Activated CD8-positive, alpha-beta memory T cell treated with anti-CD3 and anti-CD28 coated beads, Interleukin-2, amount 50 U/mL, for 24 hours (primary cell): Measurements from ENCODE around the gene RBM14.
A peak's percentile ranks its signal among the peaks of the same experiment; 100 is the strongest.
"Not testable (repeated sequence)": the region's sequence is repeated elsewhere in the genome, so short reads cannot be mapped to it uniquely, and the experiment has no call there.

Source experiments
- DNase-seq: peaks from one replicate; pipeline ENCODE4 v3.0.0-alpha.2; 2020; ENCODE audit errors: extremely low read depth

Gene RBM14, protein sequence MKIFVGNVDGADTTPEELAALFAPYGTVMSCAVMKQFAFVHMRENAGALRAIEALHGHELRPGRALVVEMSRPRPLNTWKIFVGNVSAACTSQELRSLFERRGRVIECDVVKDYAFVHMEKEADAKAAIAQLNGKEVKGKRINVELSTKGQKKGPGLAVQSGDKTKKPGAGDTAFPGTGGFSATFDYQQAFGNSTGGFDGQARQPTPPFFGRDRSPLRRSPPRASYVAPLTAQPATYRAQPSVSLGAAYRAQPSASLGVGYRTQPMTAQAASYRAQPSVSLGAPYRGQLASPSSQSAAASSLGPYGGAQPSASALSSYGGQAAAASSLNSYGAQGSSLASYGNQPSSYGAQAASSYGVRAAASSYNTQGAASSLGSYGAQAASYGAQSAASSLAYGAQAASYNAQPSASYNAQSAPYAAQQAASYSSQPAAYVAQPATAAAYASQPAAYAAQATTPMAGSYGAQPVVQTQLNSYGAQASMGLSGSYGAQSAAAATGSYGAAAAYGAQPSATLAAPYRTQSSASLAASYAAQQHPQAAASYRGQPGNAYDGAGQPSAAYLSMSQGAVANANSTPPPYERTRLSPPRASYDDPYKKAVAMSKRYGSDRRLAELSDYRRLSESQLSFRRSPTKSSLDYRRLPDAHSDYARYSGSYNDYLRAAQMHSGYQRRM

DNA sequence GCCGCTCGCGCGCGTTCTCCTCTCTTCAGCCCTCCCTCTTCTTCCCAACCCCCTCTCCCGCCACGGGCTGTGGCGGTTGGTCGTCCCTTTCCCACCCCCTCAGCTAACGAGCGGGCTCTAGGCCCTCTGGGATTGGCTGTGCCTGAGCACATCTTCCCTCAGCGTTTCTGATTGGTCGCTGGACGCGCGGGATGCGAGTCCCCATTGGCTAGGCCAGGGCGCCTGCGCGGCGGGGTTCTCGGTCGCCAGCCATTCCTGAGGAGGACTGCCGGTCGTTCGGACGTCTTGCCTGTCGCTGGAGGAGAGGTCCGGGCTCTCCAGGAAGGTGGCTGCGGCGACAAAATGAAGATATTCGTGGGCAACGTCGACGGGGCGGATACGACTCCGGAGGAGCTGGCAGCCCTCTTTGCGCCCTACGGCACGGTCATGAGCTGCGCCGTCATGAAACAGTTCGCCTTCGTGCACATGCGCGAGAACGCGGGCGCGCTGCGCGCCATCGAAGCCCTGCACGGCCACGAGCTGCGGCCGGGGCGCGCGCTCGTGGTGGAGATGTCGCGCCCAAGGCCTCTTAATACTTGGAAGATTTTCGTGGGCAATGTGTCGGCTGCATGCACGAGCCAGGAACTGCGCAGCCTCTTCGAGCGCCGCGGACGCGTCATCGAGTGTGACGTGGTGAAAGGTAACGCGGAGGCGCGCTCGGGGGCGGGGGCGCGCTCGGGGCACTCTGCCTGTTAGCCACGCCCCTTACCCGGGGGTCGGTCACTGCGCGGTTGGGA, at the start of gene RBM14:
TSS of gene RBM14 (plus strand) at position 252 of the 776 bp plus-strand sequence. CDS start at position 343, 91 bp downstream.
- DNase-seq: peak; percentile 95

DNA sequence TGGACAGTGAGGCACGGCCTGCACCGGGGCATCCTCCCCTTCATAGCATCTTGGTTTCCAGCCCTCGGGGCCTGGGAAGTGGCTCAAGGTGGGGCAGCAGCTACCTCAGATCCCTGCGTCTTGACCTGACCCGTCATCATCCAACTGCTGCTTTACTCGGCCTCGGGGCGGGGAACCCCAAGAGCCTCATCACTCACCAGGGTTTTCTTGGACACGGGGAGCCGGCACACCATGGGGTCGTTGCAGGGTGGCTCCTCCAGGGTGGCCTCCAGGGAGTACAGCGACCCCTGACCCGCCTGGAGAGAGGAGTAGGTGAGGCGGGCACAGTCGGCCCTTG, 48.7 kb upstream of the RBM14 start:
- no peak for DNase-seq

DNA sequence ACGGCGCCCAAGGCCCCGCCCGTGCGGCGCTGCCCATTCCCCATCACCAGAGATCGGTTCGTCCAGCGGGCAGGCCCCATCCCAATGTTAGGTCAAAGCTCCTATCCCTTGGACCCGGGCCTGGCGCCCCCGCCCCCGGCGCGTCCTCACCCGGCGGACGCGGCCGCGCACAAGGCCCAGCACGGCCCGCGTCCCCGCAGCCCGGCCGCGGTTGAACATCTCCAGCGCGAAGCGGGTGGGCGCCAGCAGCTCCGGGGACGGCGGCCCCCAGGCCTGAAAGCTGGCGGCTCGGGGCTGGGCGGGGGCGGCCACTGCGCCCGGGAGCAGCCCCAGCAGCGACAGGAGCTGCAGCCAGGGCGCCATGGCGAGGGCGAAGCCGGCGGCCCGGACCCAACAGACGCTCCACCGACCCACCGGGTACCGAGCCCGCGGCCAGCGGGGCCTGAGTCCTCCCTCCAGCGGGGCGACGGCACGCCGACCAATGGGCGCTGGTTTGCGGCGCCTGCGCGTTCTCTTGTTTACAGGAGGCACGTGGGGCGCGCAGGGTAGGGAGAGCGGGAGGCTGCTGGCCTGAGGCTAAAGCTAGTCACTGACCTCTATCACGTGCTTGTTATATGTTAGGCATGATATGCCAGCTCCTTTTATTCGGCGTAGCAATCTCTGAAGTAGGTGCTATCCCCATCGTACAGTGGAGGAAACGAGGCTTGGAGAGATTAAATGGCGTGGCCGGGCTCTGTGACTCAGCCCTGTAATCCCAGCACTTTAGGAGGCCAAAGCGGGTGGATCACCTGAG, 48.1 kb upstream of the RBM14 start, which contains the start of gene CTSF:
TSS of gene CTSF (minus strand) at position 483 of the 793 bp plus-strand sequence. CDS start at position 363, 120 bp downstream.
- DNase-seq: no peak

DNA sequence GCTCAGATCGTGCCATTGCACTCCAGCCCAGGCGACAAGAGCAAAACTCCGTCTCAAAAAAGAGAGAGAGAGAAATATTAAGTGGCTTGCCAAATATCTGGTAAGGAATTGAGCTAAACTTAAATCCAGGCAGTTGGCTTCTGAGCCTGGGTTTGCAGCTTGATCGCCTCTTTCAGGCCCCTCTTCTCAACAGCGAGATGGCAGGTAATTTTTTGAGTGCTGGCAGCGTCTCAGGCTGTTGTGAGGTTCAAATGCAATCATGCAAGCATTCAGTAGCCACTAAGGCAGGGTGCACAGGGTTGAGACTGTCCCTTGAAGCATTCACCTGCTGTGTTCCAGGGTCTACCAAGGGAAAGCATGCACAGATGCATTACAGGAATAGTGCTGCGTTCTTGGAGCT, 47.4 kb upstream of the RBM14 start:
- DNase-seq: no peak

DNA sequence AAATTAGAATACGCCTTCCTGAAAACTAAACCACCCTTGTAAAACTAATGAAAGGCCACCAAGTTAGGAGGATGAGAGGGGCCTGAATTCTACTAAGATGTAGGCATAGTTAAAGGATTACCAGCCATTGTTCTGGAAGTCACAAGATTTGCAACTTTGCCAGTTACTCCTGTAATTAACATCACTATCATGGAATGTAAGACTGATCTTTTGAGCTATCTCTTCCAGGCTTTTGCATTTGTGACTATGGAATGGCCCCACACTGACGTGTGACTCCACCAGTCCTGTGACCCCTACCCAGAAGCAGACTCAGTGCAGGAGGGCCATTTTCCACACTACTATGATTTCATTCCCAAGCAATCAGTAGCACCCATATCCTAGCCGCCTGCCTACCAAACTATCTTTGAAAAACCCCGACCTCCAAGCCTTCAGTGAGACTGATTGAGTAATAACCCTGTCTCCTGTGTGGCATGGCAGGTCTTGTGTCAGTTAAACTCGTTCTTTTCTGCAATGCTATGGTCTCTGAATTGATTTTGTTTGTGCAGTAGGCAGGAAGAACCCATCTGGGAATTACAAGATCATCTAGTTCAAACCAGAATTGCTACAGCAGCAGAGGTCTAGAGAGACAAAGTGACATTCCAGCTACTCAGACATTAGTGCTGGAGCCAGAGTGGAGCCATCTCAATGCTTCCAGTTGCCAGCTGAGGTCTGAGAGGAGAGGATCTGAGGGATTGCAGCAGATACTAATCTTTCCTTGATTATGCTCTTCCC, 46.2 kb upstream of the RBM14 start:
- no peak for DNase-seq

DNA sequence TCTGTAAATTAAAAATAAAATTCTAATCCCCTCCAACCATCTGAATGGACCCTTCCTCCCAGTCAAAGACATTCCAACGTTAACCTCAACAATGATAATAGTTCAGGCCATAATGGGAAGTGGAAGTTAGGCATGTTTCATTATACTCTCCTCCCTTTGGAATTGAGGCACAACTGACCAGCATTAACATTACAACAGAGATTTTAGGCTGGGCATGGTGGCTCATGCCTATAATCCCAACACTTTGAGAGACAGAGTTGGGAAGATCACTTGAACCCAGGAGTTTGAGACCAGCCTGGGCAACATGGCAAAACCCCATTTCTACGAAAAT, 45.6 kb upstream of the RBM14 start:
- no peak for DNase-seq

DNA sequence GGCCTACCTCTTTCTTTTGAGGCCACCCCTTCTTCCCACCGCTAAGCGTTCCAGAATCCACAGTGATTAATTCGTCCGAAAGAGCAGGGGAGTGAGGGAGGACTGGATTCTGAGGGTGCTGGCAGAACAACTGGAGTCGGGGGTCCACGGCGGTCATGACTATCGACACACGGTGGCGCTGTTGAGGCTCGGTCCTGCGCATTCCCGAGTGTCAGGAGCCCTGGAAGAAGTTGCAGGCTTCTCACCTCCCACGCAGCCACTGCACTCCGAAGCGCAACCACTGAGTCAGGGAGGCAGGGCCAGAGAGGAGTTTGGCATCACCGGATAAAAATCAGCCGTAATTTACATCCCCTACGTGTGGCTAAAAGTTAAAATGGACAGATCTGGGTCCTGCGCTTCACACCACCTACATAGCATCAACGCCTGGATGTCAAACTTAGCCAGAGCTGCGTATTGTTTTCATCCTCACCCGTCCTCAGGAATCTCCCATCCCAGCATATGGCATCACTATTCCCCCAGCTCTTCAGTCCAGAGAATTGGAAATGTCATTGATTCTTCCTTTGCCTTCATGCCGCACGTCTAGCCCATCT, 37.3 kb upstream of the RBM14 start:
- peak; percentile 61 for DNase-seq

DNA sequence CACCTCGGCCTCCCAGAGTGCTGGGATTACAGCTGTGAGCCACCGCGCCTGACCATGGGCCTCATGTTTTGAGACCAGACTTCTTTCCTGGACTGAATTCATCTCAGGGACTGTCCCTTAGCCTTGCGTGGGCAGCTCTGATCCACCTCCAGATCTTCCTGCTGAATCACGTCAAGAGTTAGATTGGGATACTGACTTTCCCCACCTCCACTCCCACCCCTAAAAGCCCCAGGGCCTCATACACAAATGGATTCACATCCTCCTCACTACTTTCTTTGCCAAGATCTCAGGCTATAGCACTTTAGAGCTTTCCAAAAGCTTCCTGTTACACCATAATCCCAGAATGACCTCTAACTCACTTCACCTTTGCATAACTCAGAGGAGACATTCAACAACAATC, 35.6 kb upstream of the RBM14 start:
- DNase-seq: no peak

DNA sequence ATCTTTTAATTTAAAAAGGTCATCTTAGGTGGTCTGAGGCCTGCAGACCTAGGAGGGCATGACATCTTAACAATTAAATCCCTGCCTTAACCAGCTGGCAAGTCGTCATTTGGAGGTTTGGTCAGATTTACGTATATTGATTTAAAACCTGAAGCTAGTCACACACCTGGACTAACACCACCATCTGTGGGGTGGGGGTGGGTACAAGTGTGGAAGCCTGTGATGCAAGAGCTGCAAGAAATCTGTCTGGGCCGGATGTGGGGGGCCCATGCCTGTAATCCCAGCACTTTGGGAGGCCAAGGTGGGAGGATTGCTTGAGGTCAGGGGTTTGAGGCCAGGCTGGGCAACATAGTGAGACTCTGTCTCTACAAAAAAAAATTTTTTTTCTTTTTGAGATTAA, 35.2 kb upstream of the RBM14 start:
- DNase-seq: no peak

DNA sequence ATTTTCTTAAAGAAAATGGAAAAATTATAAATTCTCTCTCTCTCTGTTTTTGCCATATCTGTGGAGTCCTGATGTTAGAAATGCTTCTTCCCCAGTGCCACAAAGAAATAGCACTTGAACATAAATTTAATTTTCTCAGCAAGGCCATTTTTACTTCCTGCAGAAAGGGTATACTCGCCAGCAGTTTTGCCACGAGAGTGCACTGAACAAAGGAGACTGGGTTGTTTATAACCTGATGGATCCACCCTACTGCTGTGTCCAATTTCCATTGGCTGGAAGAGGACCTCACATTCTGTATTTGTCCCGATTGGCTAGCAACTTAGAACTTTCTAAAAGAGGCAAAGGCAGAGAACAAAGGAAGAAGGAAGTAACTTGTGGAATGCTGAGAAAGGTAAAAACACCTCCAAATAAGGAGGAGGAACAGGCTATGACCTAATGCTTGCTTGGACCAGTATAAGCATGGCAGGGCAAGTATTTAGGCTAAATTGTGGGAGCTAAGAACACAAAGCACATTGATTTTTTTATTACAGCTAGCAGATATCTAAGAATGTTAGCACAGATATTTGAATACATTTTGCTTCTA, 33.8 kb upstream of the RBM14 start:
- DNase-seq: not testable (repeated sequence)

DNA sequence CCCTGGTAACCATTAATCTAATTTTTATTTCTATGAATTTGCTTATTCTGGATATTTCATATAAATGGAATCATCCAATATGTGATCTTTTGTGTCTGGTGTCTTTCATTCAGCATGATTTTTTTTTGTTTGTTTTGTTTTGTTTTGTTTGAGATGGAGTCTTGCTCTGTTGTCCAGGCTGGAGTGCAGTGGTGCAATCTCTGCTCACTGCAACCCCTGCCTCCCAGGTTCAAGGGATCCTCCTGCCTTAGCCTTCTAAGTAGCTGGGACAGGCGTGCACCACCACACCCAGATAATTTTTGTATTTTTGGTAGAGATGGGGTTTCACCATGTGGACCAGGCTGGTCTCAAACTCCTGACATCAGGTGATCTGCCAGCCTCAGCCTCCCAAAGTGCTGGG, 31.0 kb upstream of the RBM14 start:
- not testable (repeated sequence) for DNase-seq

DNA sequence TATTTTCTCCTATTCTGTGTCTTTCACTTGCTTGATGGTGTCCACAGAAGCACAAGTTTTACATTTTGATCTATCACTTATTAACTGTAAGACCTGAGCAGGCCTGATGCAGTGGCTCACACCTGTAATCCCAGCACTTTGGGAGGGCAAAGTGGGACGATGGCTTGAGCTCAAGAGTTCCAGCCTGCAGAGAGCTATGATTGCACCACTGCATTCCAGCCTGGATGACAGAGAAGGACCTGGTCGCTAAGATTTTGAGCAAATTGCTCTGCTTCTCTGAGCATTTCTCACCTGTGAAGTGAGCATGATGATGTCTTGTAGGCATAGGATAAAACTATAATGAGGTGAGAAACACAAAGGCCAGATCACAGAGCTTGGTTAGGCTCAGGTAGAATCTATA, 30.3 kb upstream of the RBM14 start:
- DNase-seq: no peak

DNA sequence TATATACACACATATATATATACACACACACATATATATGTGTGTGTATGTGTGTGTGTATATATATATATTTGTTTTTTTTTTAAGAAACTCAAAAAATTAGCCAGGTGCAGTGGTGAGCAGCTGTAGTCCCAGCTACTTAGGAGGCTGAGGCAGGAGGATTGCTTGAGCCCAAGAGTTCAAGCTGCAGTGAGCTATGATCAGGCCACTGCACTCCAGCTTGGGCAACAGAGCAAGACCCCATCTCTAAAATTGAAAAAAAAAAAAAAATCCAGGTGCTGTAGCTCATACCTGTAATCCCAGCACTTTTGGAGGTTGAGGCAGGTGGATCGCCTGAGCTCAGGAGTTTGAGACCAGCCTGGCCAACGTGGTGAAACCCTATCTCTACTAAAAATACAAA, 27.1 kb upstream of the RBM14 start:
- not testable (repeated sequence) for DNase-seq

DNA sequence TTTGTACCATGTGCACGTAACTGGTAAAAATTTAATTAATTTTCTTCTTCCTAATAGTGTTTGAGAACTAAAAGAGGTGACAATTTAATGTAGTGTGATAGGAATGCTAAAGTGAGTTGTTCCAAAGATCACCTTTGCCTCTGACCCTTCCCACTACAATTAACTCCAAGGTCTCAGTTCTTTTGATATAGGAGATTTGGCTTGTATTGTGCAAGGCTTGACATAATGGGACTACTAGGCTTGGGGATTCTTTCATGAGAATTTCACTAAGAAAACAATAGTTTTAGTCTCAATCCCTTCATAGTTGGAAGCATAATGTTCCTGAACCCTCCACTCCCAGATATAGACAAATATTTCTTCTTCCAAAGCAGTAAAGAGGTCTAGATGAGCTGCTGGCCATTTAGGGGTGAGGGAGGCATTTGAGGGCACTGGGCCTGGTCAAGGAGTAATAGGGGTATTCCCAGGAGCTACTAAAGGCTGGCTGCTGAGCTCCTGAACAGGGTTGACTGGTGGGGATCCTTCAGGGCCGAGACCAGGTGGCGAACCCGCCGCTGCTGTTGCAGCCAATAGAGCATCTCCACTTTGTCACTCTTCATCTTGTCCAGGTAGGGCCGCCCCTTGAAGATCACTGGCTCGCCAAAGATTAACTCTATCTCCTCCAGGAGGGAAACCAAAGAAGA, 26.3 kb upstream of the RBM14 start:
- DNase-seq: no peak

DNA sequence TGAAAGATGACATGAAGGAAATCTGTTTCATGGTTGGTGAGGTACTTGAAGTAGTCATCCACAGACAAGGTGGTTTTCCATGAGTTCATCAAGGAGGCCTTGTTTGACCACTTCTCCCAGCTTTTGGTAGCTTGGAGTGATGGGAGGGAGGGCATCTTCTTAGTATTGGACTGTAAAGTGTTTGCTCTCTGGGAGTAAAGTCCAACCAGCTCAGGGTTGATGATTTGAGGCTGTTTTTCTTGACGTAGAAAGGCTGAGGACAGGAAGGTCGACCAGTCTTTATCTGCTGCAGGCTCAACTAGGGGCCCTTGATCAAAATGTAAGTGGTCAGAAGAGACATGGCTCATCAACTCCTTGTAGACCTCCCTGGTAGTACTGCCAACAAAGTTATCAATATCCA, 25.3 kb upstream of the RBM14 start:
- DNase-seq: no peak

DNA sequence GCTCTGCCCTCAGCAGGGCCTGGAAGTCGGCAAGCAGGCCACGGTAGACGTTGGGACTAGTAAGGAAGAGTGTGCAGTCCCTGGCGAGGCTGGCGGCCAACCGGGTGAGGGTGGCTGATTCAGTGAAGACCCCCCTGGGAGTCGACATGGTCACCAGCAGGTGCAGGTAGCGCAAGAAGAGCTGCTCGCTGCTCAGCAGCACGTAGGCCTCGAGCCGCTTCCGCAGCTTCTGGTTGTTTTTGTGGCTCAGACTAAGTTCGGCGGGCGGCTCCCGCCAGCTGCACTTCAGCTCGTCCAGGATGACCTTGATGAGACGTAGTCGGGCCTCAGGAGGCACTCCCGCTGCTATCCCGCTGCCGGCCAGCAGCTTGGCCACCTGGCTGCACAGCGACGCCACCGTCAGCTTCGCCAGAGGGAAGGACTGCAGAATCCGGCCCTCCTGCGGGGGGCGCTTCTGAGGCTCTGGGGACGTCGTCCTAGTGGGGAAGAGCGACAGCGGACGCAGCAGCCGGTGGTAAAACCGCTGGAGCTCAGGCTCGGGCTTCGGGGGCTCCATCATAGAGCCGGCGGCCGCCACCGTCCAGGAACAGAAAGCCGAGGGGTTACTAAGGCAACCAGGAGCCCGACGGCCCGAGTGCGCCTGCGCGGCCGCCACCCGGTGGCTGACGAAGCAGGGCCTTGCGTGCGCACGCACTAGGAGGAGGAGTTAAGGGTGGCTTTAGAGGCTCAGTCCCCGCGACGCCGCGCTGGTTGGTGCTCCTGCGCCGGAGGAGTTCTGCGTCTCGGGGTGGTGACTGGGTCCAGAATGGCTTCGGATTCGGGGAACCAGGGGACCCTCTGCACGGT, 23.8 kb upstream of the RBM14 start, which contains the start of the genes CCDC87 and CCS:
TSS of gene CCDC87 (minus strand) at position 607 of the 846 bp plus-strand sequence. CDS start at position 559, 48 bp downstream.
TSS of gene CCS (plus strand) at position 729 of the 846 bp plus-strand sequence. CDS start at position 806, 77 bp downstream.
- DNase-seq: peak; percentile 97

DNA sequence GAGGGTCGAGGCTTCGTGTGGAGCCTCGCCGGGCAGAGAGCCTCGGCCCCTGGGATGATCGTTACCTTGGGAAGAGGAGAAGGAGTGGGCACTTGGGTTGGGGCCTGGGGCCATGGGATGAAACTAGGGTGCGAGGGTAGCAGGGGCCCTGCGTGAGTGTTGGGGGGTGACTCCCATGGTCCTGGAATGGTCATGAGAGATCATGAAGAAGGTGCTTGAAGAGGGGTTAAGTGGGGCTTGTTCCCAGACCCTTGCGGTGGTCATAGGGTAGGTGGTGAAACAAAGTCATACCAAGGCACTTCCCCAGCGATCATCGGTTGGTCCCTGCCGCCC, 23.2 kb upstream of the RBM14 start:
- DNase-seq: no peak

DNA sequence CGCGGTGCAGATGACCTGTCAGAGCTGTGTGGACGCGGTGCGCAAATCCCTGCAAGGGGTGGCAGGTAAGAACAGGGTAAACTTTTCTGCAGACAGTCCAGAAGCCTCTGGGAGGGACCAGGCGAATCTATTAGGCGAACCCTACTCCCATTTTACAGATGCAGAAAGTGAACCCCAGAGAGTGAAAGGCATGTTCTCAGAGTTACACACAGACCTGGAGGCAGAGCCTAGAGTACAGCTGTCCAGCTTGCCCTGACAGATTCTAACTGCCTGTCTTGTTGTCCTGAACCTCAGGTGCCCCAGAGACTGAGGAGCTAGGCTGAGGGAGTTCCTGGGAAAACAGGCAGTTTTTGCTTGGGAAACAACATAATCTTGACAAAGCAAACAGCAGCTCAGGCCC, 22.8 kb upstream of the RBM14 start:
- no peak for DNase-seq
